GM18507 (cell line): ENCODE results near the gene SNRNP35.
A peak's percentile ranks its signal among the peaks of the same experiment; 100 is the strongest.
"Not testable (repeated sequence)": the region's sequence is repeated elsewhere in the genome, so short reads cannot be mapped to it uniquely, and the experiment has no call there.

Experiments
- DNase-seq: peaks from one replicate; pipeline ENCODE4 v3.0.0; 2011; ENCODE audit warnings: low read depth; ENCODE audit not compliant: insufficient read length; ENCODE audit errors: extremely low spot score
- FAIRE-seq: peaks from 2 replicates; lab custom pipeline; 2011; peaks lifted over from hg19 to GRCh38; lab: Jason Lieb, UNC

The SNRNP35 gene

GRCh38 chr12:123445388-123446332 lies 12.3 kb upstream of the SNRNP35 start:
- DNase-seq = no peak

GRCh38 chr12:123446333-123446713 lies 11.6 kb upstream of the SNRNP35 start:
- no peak for FAIRE-seq

More at GRCh38 chr12:123445388-123446332, 12.3 kb upstream of the SNRNP35 start:
- FAIRE-seq = peak; percentile 29

GRCh38 chr12:123449249-123449733 lies 8.6 kb upstream of the SNRNP35 start:
- FAIRE-seq = no peak
- DNase-seq = no peak

More at GRCh38 chr12:123446333-123446713, 11.6 kb upstream of the SNRNP35 start:
- no peak for DNase-seq

GRCh38 chr12:123449856-123450255 lies 8.1 kb upstream of the SNRNP35 start:
- DNase-seq (no peak), FAIRE-seq (no peak)

- no peak for FAIRE-seq
These were observed 7.3 kb upstream of the SNRNP35 start for GRCh38 chr12:123450636-123451035.

GRCh38 chr12:123452276-123452550 lies 5.7 kb upstream of the SNRNP35 start:
- FAIRE-seq, DNase-seq: not testable (repeated sequence)

More at GRCh38 chr12:123450636-123451035, 7.3 kb upstream of the SNRNP35 start:
- no peak for DNase-seq

GRCh38 chr12:123453165-123453564 lies 4.8 kb upstream of the SNRNP35 start:
- FAIRE-seq = no peak

GRCh38 chr12:123463174-123463573 lies 5.2 kb downstream of the SNRNP35 start:
- FAIRE-seq = not testable (repeated sequence)

More at GRCh38 chr12:123453165-123453564, 4.8 kb upstream of the SNRNP35 start:
- DNase-seq = no peak

GRCh38 chr12:123465084-123465483 lies 7.1 kb downstream of the SNRNP35 start:
- FAIRE-seq (no peak), DNase-seq (no peak)

More at GRCh38 chr12:123463174-123463573, 5.2 kb downstream of the SNRNP35 start:
- not testable (repeated sequence) for DNase-seq

GRCh38 chr12:123468786-123469185 lies 10.8 kb downstream of the SNRNP35 start:
- peak; percentile 61 for FAIRE-seq

GRCh38 chr12:123469978-123470377 lies 12.0 kb downstream of the SNRNP35 start:
- DNase-seq (no peak), FAIRE-seq (no peak)

More at GRCh38 chr12:123468786-123469185, 10.8 kb downstream of the SNRNP35 start:
- DNase-seq = peak; percentile 37

GRCh38 chr12:123471374-123472068 lies 13.6 kb downstream of the SNRNP35 start:
- no peak for FAIRE-seq
- no peak for DNase-seq

- FAIRE-seq (no peak), DNase-seq (no peak)
These were observed 14.5 kb downstream of the SNRNP35 start for GRCh38 chr12:123472438-123472849.

GRCh38 chr12:123474485-123475245 lies 16.7 kb downstream of the SNRNP35 start:
- DNase-seq (no peak), FAIRE-seq (no peak)

- FAIRE-seq (no peak), DNase-seq (no peak)
These were observed 17.3 kb downstream of the SNRNP35 start for GRCh38 chr12:123475246-123475703.

- no peak for FAIRE-seq
- DNase-seq = no peak
These were observed 20.1 kb downstream of the SNRNP35 start for GRCh38 chr12:123478069-123478468.

- FAIRE-seq (no peak), DNase-seq (no peak)
These were observed 20.8 kb downstream of the SNRNP35 start for GRCh38 chr12:123478762-123479161.

- DNase-seq = no peak
- no peak for FAIRE-seq
These were observed 21.7 kb downstream of the SNRNP35 start for GRCh38 chr12:123479442-123480180.

GRCh38 chr12:123481251-123481650 lies 23.3 kb downstream of the SNRNP35 start:
- not testable (repeated sequence) for DNase-seq, FAIRE-seq
